B cell (primary cell): ENCODE measurements around the gene MBD3L4.

Experiments used
- CTCF ChIP-seq: fragments of 200-600 bp; IDR thresholded peaks from one replicate; pipeline ENCODE4 v1.8.0; 2022; ENCODE audit warnings: antibody characterized with exemption, mild to moderate bottlenecking
- EZH2 ChIP-seq: IDR thresholded peaks from 2 replicates; pipeline ENCODE4 v1.6.1; 2012; ENCODE audit warnings: borderline replicate concordance, low read depth, mild to moderate bottlenecking, moderate library complexity, low read length; ENCODE audit not compliant: insufficient read depth, poor library complexity, severe bottlenecking

GRCh38 chr19:7078008-7078407 lies 38.0 kb upstream of the MBD3L4 start:
- TF ChIP-seq CTCF (no peak), EZH2 (no peak)
